Muscle layer of duodenum (tissue), 2 donors: ENCODE data around the gene PRR35.

ENCODE experiments used
- H3K27ac ChIP-seq: one replicate; pipeline ENCODE4 v1.7.0; 2013; ENCODE audit warnings: mild to moderate bottlenecking, low read length
- H3K27me3 ChIP-seq: one replicate; pipeline ENCODE4 v1.7.0; 2013; ENCODE audit warnings: low read depth, mild to moderate bottlenecking, control low read depth, low read length
- H3K36me3 ChIP-seq, 2 donors: one replicate each; pipeline ENCODE4 v1.7.0; 2013; ENCODE audit warnings: low read length in 2 of 2, control low read depth in 1 of 2, mild to moderate bottlenecking in 1 of 2; ENCODE audit not compliant: insufficient read depth in 2 of 2, control insufficient read depth in 1 of 2
- H3K4me1 ChIP-seq, 2 donors: one replicate each; pipeline ENCODE4 v1.7.0; 2013; ENCODE audit warnings: low read length in 2 of 2, mild to moderate bottlenecking in 2 of 2, control low read depth in 1 of 2, moderate library complexity in 1 of 2; ENCODE audit not compliant: insufficient read depth in 2 of 2, control insufficient read depth in 1 of 2
- H3K4me3 ChIP-seq, 2 donors: one replicate each; pipeline ENCODE4 v1.7.0; 2013; ENCODE audit warnings: low read length in 2 of 2, low read depth in 1 of 2, mild to moderate bottlenecking in 1 of 2
- H3K9me3 ChIP-seq, 2 donors: one replicate each; pipeline ENCODE4 v1.7.0; 2013; ENCODE audit warnings: low read length in 2 of 2, control low read depth in 1 of 2, mild to moderate bottlenecking in 1 of 2; ENCODE audit not compliant: control insufficient read depth in 1 of 2
- donor health status: healthy.

The PRR35 gene

DNA sequence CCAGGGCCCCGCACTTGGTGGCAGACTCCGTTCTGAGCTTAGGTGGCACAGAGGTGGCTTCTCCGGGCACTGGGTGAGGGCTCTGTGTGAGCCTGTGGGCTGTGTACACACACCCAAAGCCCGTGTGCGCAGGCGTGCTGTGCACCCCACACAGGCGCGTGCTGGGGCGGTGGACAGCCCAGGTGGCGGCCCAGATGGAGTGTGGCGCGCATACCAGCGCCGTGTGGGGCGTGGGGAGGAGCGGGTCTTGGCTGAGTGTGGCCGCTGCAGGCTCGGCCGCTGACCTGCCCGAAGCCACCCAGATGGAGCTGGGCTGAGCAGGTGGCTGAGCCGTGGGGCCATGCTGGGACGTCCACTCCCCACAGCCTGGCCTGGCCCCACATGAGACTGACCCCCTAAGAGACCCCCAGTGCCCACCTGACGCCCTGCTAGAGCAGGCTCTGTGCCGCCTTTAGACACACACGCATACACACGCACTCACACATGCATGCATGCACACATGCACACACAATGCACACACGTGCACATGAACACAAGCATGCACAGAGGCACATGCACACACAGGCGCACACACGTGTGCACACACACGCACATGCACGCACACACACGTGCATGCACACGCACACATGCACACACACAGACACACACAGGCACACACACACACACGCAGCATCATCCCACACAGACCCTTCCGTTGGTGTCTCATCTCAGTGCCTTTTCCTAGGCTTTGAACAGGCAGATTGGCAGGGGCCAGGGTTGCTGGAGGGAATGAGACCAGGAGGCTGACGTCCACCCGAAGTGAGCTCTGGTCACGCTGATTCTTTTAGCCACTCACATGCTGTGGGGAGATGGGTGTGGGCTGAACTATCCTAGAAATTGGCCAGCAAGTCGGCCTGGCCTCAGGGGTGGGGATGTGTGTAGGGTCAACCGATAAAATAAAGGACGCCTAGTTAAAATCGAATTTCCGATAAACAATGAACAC is 2.1 kb downstream of the PRR35 start:
- Histone ChIP-seq H3K27ac (no peak overlapping the region), H3K27me3 (no peaks in the 10 kb centered on the region), H3K4me1 (peaks cover 4 to 19% of the 10 kb centered on the region in 2 donors), H3K4me3 (no peak overlapping the region), H3K36me3 (no peaks in the 10 kb centered on the region), H3K9me3 (no peaks in the 10 kb centered on the region)

GRCh38 chr16:563072-563644 is 3.0 kb downstream of the PRR35 start:
- H3K36me3 ChIP-seq: no peaks in the 10 kb centered on the region
- no peaks in the 10 kb centered on the region for H3K9me3 ChIP-seq
- H3K4me1 ChIP-seq: peaks cover 4 to 28% of the 10 kb centered on the region in 2 donors
- H3K27ac ChIP-seq: no peak overlapping the region
- H3K27me3 ChIP-seq: no peaks in the 10 kb centered on the region
- no peak overlapping the region for H3K4me3 ChIP-seq

DNA sequence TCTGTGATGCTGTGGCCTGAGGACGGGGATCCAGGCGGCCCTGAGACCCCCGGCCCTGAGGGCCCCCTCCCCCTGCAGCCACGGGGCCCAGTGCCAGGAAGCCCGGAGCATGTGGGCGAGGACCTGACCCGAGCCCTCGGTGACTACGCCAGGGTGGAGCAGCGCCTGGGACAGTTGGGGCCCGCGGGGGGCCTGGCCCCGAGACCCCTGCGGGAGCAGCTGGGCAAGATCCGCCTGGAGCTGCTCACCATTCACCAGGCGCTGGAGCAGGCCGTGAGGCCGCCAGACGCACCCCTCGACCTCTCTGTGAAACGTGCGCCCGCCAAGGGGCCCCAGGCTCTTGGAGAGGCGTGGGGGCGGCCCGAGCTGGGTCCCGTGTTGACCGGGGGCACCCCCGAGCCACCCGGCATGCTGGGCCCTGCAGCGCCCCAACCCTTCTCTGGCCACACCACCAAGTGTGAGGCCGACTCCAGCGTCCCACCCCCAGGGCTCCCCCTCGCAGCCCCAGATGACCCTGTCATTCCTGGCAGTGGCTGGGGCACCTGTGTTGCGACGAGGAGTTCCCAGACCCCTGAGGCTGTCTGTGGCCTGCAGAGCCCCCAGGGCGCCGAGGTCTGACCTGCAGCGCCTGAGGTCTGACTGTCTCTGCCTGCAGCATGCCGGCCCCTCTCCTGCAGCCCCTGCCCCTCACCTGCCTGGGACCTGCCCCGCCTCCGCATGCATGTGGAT is 4.7 kb downstream of the PRR35 start:
- H3K36me3 ChIP-seq: no peaks in the 10 kb centered on the region
- H3K27me3 ChIP-seq: no peaks in the 10 kb centered on the region
- H3K4me1 ChIP-seq: peaks cover 10 to 32% of the 10 kb centered on the region in 2 donors
- no peaks in the 10 kb centered on the region for H3K9me3 ChIP-seq
- no peak overlapping the region for H3K4me3 ChIP-seq
- H3K27ac ChIP-seq: no peak overlapping the region

DNA sequence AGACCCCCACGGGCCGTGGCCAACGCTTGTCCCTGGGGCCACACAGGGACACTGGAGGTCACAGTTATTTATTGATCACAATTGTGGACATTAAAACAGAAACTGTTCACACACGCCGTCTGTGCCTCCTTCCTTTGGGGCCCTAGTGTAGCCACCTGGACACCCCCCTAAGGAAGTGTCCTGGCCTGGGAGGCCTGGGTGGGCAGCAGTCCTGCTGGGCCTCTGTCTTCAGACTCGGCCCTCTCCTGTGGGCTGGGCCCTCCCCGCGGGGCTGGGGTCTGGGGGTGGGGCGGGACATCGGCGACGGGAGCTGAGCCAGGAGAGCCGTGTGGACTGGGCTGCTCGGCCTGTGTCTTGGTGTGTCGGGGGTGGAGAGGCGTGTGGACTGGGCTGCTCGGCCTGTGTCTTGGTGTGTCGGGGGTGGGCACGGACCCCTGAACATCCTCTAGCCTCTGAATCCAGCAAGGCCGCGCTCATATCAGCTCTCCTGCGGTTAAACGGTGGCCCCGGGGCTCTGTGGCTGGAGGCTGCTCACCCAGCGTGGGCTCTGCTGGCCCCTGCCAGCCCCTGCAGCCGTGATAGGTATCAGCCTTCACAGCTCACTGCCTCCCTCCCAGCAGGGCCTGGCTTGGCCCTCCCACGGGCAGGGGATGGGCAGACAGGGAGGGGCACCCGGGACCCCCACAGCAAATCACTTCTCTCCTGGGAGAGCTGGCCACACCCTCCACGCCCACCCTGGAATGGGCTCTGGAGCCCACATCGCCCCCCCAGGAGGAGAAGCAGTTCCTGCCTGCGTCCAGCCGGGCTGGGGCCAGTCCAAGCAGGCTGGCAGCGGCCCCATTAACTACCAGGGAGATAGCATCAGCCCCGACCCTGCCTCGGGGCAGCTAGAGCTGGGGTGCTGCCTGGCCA is 5.5 kb downstream of the PRR35 start:
- Histone ChIP-seq H3K27ac (no peak overlapping the region), H3K4me3 (no peak overlapping the region), H3K9me3 (no peaks in the 10 kb centered on the region), H3K36me3 (no peaks in the 10 kb centered on the region), H3K4me1 (peaks cover 10 to 35% of the 10 kb centered on the region in 2 donors), H3K27me3 (no peaks in the 10 kb centered on the region)

GRCh38 chr16:566475-567372 is 6.5 kb downstream of the PRR35 start, which contains the start of gene NHLRC4:
Gene NHLRC4, plus strand, starts transcription at chr16:567005. Its CDS starts 1,043 bp downstream, at chr16:568048.
- Histone ChIP-seq H3K27me3 (no peaks in the 10 kb centered on the region), H3K4me1 (peaks cover 10 to 40% of the 10 kb centered on the region in 2 donors), H3K4me3 (peak within 1 kb of the TSS; percentile 26 to 59), H3K27ac (no peak within 1 kb of the TSS), H3K9me3 (no peaks in the 10 kb centered on the region), H3K36me3 (peaks cover 0 to 1% of the 10 kb centered on the region in 2 donors)

- Histone ChIP-seq H3K36me3 (peaks cover 0 to 7% of the 10 kb centered on the region in 2 donors), H3K9me3 (no peaks in the 10 kb centered on the region), H3K4me1 (peaks cover 10 to 40% of the 10 kb centered on the region in 2 donors), H3K4me3 (peak overlapping the region; percentile 26 to 59), H3K27me3 (no peaks in the 10 kb centered on the region), H3K27ac (no peak overlapping the region)
These were observed 7.4 kb downstream of the PRR35 start for GRCh38 chr16:567373-568256.

GRCh38 chr16:568401-569258 is 8.4 kb downstream of the PRR35 start:
- H3K9me3 ChIP-seq: no peaks in the 10 kb centered on the region
- H3K4me3 ChIP-seq: peak overlapping the region; percentile 56 to 60
- H3K27ac ChIP-seq: peak overlapping the region; percentile 60
- H3K4me1 ChIP-seq: peaks cover 10 to 40% of the 10 kb centered on the region in 2 donors
- no peaks in the 10 kb centered on the region for H3K27me3 ChIP-seq
- peaks cover 0 to 7% of the 10 kb centered on the region in 2 donors for H3K36me3 ChIP-seq

GRCh38 chr16:569445-570254 is 9.5 kb downstream of the PRR35 start, which contains the start of gene PIGQ:
Gene PIGQ, plus strand, starts transcription at chr16:569968. Its CDS starts 4,107 bp downstream, at chr16:574075.
- Histone ChIP-seq H3K9me3 (no peaks in the 10 kb centered on the region), H3K4me3 (peak within 1 kb of the TSS; percentile 74 to 92), H3K27ac (peak within 1 kb of the TSS; percentile 60), H3K27me3 (no peaks in the 10 kb centered on the region), H3K36me3 (peaks cover 0 to 17% of the 10 kb centered on the region in 2 donors), H3K4me1 (peaks cover 10 to 40% of the 10 kb centered on the region in 2 donors)
